GM06990 (cell line): ENCODE data around the gene VIPR2.

ENCODE experiments used
- DNase-seq: peaks from one replicate; pipeline ENCODE4 v3.0.0-alpha.2; 2011; ENCODE audit not compliant: insufficient read length; ENCODE audit errors: extremely low read depth
- H3K27me3 ChIP-seq: replicated peaks from 2 replicates; pipeline ENCODE4 v1.6.0; 2011; ENCODE audit warnings: low read length; ENCODE audit not compliant: control insufficient read depth, insufficient read depth
- H3K36me3 ChIP-seq: 2 replicates; pipeline ENCODE4 v1.5.1; 2011; ENCODE audit warnings: low read length; ENCODE audit not compliant: control insufficient read depth, insufficient read depth
- H3K4me3 ChIP-seq: replicated peaks from 2 replicates; pipeline ENCODE4 v1.5.1; 2011; ENCODE audit warnings: low read depth, mild to moderate bottlenecking, control low read depth, low read length
- CTCF ChIP-seq: IDR thresholded peaks from 2 replicates; pipeline ENCODE4 v1.5.1; 2011; ENCODE audit warnings: low read length, control low read depth, mild to moderate bottlenecking, inconsistent platforms; ENCODE audit not compliant: insufficient read depth, poor library complexity, severe bottlenecking

Gene VIPR2

DNA sequence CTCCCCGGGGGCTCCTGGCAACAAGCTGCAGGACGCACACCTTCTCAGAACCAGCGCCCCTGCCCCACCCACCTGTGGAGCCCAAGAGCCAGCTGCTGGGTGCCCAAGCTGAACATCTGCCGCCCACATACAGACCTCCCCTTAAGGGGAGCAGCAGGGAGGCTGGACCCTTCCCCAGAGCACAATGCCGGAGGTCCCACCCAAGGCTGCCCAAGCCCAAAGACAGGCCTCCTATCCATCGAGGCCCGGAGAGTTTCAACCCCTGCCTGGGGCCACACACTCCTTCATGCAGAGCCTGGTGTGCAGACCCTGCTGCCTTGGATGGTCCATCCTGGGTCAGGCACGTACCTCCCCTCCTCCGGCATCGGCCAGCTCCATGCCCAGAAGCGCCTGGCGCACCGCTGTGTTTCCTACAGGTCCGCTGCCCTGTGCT is 48.7 kb downstream of the VIPR2 start:
- DNase-seq: no peak
- Histone ChIP-seq H3K27me3 (no peaks in the 10 kb centered on the region), H3K4me3 (no peak overlapping the region), H3K36me3 (no peaks in the 10 kb centered on the region)
- no peak for TF ChIP-seq CTCF

GRCh38 chr7:159094919-159095915 is 49.5 kb downstream of the VIPR2 start:
- H3K27me3 ChIP-seq: no peaks in the 10 kb centered on the region
- H3K4me3 ChIP-seq: no peak overlapping the region
- TF ChIP-seq CTCF: no peak
- H3K36me3 ChIP-seq: no peaks in the 10 kb centered on the region
- no peak for DNase-seq

- Histone ChIP-seq H3K27me3 (no peaks in the 10 kb centered on the region), H3K36me3 (no peaks in the 10 kb centered on the region), H3K4me3 (no peak overlapping the region)
- no peak for TF ChIP-seq CTCF
- DNase-seq: no peak
Observed at GRCh38 chr7:159094023-159094740, 50.5 kb downstream of the VIPR2 start.

DNA sequence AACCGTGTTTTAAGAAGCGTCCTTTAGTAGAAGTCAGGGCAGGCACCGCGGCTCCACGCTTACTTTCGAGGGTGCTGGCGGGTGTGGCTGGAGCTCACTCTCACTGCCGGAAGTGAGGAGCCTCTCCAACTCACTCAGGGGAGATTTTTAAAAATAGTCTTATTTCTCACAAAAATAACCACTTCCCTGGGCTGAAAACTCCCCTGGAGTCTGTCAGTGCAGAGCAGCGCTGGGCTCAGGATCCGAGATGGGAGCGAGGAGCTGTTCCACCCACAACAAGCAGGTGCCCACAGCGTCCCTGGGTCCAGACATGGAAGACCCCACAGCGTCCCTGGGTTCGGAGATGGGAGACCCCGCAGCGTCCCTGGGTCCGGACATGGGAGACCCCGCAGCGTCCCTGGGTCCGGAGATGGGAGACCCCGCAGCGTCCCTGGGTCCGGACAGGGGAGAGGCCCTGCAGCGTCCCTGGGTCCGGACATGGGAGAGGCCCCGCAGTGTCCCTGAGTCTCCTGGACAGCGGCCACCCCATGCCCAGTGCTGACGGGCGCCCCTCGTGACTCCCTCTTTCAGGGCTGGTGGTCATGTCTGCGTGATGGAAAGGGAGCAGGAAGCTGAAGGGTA is 51.2 kb downstream of the VIPR2 start:
- TF ChIP-seq CTCF: no peak
- no peaks in the 10 kb centered on the region for H3K27me3 ChIP-seq
- no peak for DNase-seq
- no peaks in the 10 kb centered on the region for H3K36me3 ChIP-seq
- no peak overlapping the region for H3K4me3 ChIP-seq

GRCh38 chr7:159092701-159093121 is 52.0 kb downstream of the VIPR2 start:
- no peak for TF ChIP-seq CTCF
- H3K4me3 ChIP-seq: no peak overlapping the region
- no peak for DNase-seq
- H3K36me3 ChIP-seq: no peaks in the 10 kb centered on the region
- no peaks in the 10 kb centered on the region for H3K27me3 ChIP-seq
